GM23338 (cell line): ENCODE results near the gene HBA1. TPM values are rescaled to one million over a fixed set of nuclear protein-coding genes. Genes with fewer than 3 reads are reported as not detected.

Experiments
- ATAC-seq: fragments of 200-7000 bp; cut with Tn5 transposase; 3 replicates; pipeline ENCODE4 v1.9.1; 2020
- DNase-seq: peaks from one replicate; pipeline ENCODE4 v3.0.0-alpha.2; 2015; ENCODE audit warnings: low spot score
- H2AFZ ChIP-seq: fragments of 200-600 bp; sonication (generic); 2 replicates; pipeline ENCODE4 v1.8.0; 2016; ENCODE audit warnings: antibody characterized with exemption, mild to moderate bottlenecking, moderate library complexity
- H3F3A ChIP-seq: fragments of 200-600 bp; sonication (generic); replicated peaks from 2 replicates; pipeline ENCODE4 v1.8.0; 2017; ENCODE audit warnings: antibody characterized with exemption, mixed run types, low read depth
- H3K27ac ChIP-seq: fragments of 200-600 bp; sonication (generic); 2 replicates; pipeline ENCODE4 v1.6.1; 2016; ENCODE audit warnings: low read depth
- H3K27me3 ChIP-seq: fragments of 200-600 bp; sonication (generic); 2 replicates; pipeline ENCODE4 v1.8.0; 2016; ENCODE audit warnings: mild to moderate bottlenecking, mixed run types, moderate library complexity; ENCODE audit not compliant: insufficient read depth
- H3K36me3 ChIP-seq: fragments of 200-600 bp; sonication (generic); 2 replicates; pipeline ENCODE4 v1.8.0; 2016; ENCODE audit warnings: mild to moderate bottlenecking; ENCODE audit not compliant: insufficient read depth
- H3K4me1 ChIP-seq: fragments of 200-600 bp; sonication (generic); 2 replicates; pipeline ENCODE4 v1.8.0; 2016; ENCODE audit warnings: mild to moderate bottlenecking, moderate library complexity; ENCODE audit not compliant: insufficient read depth
- H3K4me2 ChIP-seq: fragments of 200-600 bp; sonication (generic); 2 replicates; pipeline ENCODE4 v1.7.1; 2017; ENCODE audit warnings: mixed run types
- H3K4me3 ChIP-seq: fragments of 200-600 bp; sonication (generic); 2 replicates; pipeline ENCODE4 v1.6.1; 2016; ENCODE audit warnings: mixed run types
- H3K79me2 ChIP-seq: fragments of 200-600 bp; sonication (generic); replicated peaks from 2 replicates; pipeline ENCODE4 v1.8.0; 2017; ENCODE audit warnings: mild to moderate bottlenecking; ENCODE audit not compliant: insufficient read depth
- H3K9me2 ChIP-seq: fragments of 200-600 bp; sonication (generic); 2 replicates; pipeline ENCODE4 v1.8.0; 2017; ENCODE audit not compliant: insufficient read depth
- H4K20me1 ChIP-seq: fragments of 200-600 bp; sonication (generic); replicated peaks from 2 replicates; pipeline ENCODE4 v1.8.0; 2017; ENCODE audit warnings: mild to moderate bottlenecking; ENCODE audit not compliant: insufficient read depth
- H3K27ac Mint-ChIP-seq: 2 replicates; pipeline ENCODE4 v1.8.0; 2020; ENCODE audit warnings: inconsistent platforms, mild to moderate bottlenecking, moderate library complexity, mixed read lengths
- H3K27me3 Mint-ChIP-seq: 3 replicates; pipeline ENCODE4 v1.8.0; 2022; ENCODE audit warnings: low read depth, mild to moderate bottlenecking, moderate library complexity, mixed read lengths, inconsistent platforms; ENCODE audit not compliant: insufficient read depth, poor library complexity
- H3K36me3 Mint-ChIP-seq: 3 replicates; pipeline ENCODE4 v1.8.0; 2021; ENCODE audit warnings: low read depth, mild to moderate bottlenecking, inconsistent platforms, moderate library complexity, mixed read lengths
- H3K4me1 Mint-ChIP-seq: 3 replicates; pipeline ENCODE4 v1.8.0; 2020; ENCODE audit warnings: mild to moderate bottlenecking, inconsistent platforms, mixed read lengths
- H3K4me3 Mint-ChIP-seq: 3 replicates; pipeline ENCODE4 v1.8.0; 2021; ENCODE audit warnings: moderate library complexity, mild to moderate bottlenecking, inconsistent platforms, mixed read lengths
- H3K9me3 Mint-ChIP-seq: 3 replicates; pipeline ENCODE4 v1.8.0; 2020; ENCODE audit warnings: moderate library complexity, mild to moderate bottlenecking, inconsistent platforms, mixed read lengths
- CREB1 ChIP-seq: fragments of 250-450 bp; sonication (Bioruptor Pico); IDR thresholded peaks from 2 replicates; pipeline ENCODE4 v1.5.0; 2020; ENCODE audit warnings: low read depth, mild to moderate bottlenecking, moderate library complexity
- EZH2 ChIP-seq: fragments of 200-600 bp; sonication (generic); IDR thresholded peaks from one replicate; pipeline ENCODE4 v1.8.0; 2017; ENCODE audit warnings: antibody characterized with exemption, mild to moderate bottlenecking, low read depth; ENCODE audit not compliant: unreplicated experiment
- EZH2phosphoT487 ChIP-seq: fragments of 200-600 bp; sonication (generic); IDR thresholded peaks from one replicate; pipeline ENCODE4 v1.8.1; 2018; ENCODE audit warnings: antibody characterized with exemption; ENCODE audit not compliant: unreplicated experiment
- JUNB ChIP-seq: IDR thresholded peaks from one replicate; pipeline ENCODE4 v1.6.1; 2016; ENCODE audit warnings: antibody characterized with exemption; ENCODE audit not compliant: unreplicated experiment
- NANOG ChIP-seq: IDR thresholded peaks from 2 replicates; pipeline ENCODE4 v1.6.1; 2016; ENCODE audit warnings: antibody characterized with exemption, borderline replicate concordance
- POLR2AphosphoS5 ChIP-seq: IDR thresholded peaks from 2 replicates; pipeline ENCODE4 v1.6.1; 2016; ENCODE audit warnings: antibody characterized with exemption, low read depth
- STAT1 ChIP-seq: IDR thresholded peaks from one replicate; pipeline ENCODE4 v1.6.1; 2016; ENCODE audit warnings: antibody characterized with exemption; ENCODE audit not compliant: unreplicated experiment
- ZNF114 ChIP-seq: fragments of 250-450 bp; sonication (Bioruptor Pico); IDR thresholded peaks from 2 replicates; pipeline ENCODE4 v1.5.0; 2020; ENCODE audit warnings: mild to moderate bottlenecking, moderate library complexity
- ZNF331 ChIP-seq: fragments of 250-450 bp; sonication (Bioruptor Pico); IDR thresholded peaks from 2 replicates; pipeline ENCODE4 v1.5.0; 2020; ENCODE audit warnings: low read depth, mild to moderate bottlenecking, moderate library complexity
- polyA plus RNA-seq: library from polyadenylated mRNA; unstranded; fragments of >200 nt; fragmentation: Nextera tagmentation; extraction: Ambion mirVana; gene quantifications from 2 replicates; pipeline ENCODE4 v1.2.1, GENCODE V29; 2016
- total RNA-seq: library from RNA; depleted of rRNA; stranded (reverse); fragments of >200 nt; shearing (Covaris generic); gene quantifications from 2 replicates; pipeline ENCODE4 v1.2.3, GENCODE V29; 2014
- TF ChIP-seq, protein P1 (sequence below): IDR thresholded peaks from 2 replicates; pipeline ENCODE4 v1.6.1; 2016; ENCODE audit warnings: antibody characterized with exemption
- TF ChIP-seq, protein P2 (sequence below), 2 experiments: fragments of 200-600 bp in 1 of 2; sonication (generic) in 1 of 2; conservative IDR thresholded peaks; 2 replicates each; pipeline versions ENCODE4 v1.5.1 to v1.6.1; 2016 to 2017; ENCODE audit warnings: antibody characterized with exemption in 2 of 2, low read depth in 2 of 2, mild to moderate bottlenecking in 2 of 2, moderate library complexity in 1 of 2
- TF ChIP-seq, protein P3 (sequence below): IDR thresholded peaks from one replicate; pipeline ENCODE4 v1.6.1; 2018; ENCODE audit warnings: antibody characterized with exemption; ENCODE audit not compliant: unreplicated experiment
- TF ChIP-seq, protein P4 (sequence below): fragments of 250-450 bp; sonication (Bioruptor Pico); IDR thresholded peaks from 2 replicates; pipeline ENCODE4 v1.5.0; 2020; ENCODE audit warnings: mild to moderate bottlenecking, moderate library complexity

Gene HBA1
- total and polyA plus RNA-seq, 2 experiments from 2014 or later: 6.7 TPM; not detected in 1

GRCh38 chr16:194516-194915 is 18.0 kb downstream of the HBA1 start:
- Histone ChIP-seq H3K27ac (no peak overlapping the region), H3K79me2 (peaks cover 16% of the 10 kb centered on the region; the same call in 1 of the 2 replicates), H3K36me3 (peaks cover 90% of the 10 kb centered on the region), H3K4me1 (no peaks in the 10 kb centered on the region), H3K9me2 (no peaks in the 10 kb centered on the region), H2AFZ (no peak overlapping the region), H3K4me2 (no peak overlapping the region), H3K27me3 (no peaks in the 10 kb centered on the region), H4K20me1 (peaks cover 17% of the 10 kb centered on the region), H3F3A (peaks cover 38% of the 10 kb centered on the region), H3K4me3 (no peak overlapping the region)
- Mint-ChIP-seq H3K9me3 (no peaks in the 10 kb centered on the region), H3K36me3 (peaks cover 93% of the 10 kb centered on the region), H3K4me3 (no peak overlapping the region), H3K27ac (no peak overlapping the region), H3K4me1 (no peaks in the 10 kb centered on the region), H3K27me3 (peaks cover 2% of the 10 kb centered on the region)
- no peak for DNase-seq
- TF ChIP-seq, protein P1, sequence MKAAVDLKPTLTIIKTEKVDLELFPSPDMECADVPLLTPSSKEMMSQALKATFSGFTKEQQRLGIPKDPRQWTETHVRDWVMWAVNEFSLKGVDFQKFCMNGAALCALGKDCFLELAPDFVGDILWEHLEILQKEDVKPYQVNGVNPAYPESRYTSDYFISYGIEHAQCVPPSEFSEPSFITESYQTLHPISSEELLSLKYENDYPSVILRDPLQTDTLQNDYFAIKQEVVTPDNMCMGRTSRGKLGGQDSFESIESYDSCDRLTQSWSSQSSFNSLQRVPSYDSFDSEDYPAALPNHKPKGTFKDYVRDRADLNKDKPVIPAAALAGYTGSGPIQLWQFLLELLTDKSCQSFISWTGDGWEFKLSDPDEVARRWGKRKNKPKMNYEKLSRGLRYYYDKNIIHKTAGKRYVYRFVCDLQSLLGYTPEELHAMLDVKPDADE: no peak
- TF ChIP-seq ZNF114 (CRISPR knock-in tag) (no peak), ZNF331 (CRISPR knock-in tag) (no peak), STAT1 (no peak), EZH2 (no peak), JUNB (no peak), CREB1 (no peak), POLR2AphosphoS5 (no peak), EZH2phosphoT487 (no peak), NANOG (no peak)
- TF ChIP-seq, protein P2, sequence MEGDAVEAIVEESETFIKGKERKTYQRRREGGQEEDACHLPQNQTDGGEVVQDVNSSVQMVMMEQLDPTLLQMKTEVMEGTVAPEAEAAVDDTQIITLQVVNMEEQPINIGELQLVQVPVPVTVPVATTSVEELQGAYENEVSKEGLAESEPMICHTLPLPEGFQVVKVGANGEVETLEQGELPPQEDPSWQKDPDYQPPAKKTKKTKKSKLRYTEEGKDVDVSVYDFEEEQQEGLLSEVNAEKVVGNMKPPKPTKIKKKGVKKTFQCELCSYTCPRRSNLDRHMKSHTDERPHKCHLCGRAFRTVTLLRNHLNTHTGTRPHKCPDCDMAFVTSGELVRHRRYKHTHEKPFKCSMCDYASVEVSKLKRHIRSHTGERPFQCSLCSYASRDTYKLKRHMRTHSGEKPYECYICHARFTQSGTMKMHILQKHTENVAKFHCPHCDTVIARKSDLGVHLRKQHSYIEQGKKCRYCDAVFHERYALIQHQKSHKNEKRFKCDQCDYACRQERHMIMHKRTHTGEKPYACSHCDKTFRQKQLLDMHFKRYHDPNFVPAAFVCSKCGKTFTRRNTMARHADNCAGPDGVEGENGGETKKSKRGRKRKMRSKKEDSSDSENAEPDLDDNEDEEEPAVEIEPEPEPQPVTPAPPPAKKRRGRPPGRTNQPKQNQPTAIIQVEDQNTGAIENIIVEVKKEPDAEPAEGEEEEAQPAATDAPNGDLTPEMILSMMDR (conservative IDR thresholded peaks at IDR 0.05; ENCODE audit: low read depth in 2 of 2): no peak
- TF ChIP-seq, protein P3, sequence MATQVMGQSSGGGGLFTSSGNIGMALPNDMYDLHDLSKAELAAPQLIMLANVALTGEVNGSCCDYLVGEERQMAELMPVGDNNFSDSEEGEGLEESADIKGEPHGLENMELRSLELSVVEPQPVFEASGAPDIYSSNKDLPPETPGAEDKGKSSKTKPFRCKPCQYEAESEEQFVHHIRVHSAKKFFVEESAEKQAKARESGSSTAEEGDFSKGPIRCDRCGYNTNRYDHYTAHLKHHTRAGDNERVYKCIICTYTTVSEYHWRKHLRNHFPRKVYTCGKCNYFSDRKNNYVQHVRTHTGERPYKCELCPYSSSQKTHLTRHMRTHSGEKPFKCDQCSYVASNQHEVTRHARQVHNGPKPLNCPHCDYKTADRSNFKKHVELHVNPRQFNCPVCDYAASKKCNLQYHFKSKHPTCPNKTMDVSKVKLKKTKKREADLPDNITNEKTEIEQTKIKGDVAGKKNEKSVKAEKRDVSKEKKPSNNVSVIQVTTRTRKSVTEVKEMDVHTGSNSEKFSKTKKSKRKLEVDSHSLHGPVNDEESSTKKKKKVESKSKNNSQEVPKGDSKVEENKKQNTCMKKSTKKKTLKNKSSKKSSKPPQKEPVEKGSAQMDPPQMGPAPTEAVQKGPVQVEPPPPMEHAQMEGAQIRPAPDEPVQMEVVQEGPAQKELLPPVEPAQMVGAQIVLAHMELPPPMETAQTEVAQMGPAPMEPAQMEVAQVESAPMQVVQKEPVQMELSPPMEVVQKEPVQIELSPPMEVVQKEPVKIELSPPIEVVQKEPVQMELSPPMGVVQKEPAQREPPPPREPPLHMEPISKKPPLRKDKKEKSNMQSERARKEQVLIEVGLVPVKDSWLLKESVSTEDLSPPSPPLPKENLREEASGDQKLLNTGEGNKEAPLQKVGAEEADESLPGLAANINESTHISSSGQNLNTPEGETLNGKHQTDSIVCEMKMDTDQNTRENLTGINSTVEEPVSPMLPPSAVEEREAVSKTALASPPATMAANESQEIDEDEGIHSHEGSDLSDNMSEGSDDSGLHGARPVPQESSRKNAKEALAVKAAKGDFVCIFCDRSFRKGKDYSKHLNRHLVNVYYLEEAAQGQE: no peak
- TF ChIP-seq, protein P4, sequence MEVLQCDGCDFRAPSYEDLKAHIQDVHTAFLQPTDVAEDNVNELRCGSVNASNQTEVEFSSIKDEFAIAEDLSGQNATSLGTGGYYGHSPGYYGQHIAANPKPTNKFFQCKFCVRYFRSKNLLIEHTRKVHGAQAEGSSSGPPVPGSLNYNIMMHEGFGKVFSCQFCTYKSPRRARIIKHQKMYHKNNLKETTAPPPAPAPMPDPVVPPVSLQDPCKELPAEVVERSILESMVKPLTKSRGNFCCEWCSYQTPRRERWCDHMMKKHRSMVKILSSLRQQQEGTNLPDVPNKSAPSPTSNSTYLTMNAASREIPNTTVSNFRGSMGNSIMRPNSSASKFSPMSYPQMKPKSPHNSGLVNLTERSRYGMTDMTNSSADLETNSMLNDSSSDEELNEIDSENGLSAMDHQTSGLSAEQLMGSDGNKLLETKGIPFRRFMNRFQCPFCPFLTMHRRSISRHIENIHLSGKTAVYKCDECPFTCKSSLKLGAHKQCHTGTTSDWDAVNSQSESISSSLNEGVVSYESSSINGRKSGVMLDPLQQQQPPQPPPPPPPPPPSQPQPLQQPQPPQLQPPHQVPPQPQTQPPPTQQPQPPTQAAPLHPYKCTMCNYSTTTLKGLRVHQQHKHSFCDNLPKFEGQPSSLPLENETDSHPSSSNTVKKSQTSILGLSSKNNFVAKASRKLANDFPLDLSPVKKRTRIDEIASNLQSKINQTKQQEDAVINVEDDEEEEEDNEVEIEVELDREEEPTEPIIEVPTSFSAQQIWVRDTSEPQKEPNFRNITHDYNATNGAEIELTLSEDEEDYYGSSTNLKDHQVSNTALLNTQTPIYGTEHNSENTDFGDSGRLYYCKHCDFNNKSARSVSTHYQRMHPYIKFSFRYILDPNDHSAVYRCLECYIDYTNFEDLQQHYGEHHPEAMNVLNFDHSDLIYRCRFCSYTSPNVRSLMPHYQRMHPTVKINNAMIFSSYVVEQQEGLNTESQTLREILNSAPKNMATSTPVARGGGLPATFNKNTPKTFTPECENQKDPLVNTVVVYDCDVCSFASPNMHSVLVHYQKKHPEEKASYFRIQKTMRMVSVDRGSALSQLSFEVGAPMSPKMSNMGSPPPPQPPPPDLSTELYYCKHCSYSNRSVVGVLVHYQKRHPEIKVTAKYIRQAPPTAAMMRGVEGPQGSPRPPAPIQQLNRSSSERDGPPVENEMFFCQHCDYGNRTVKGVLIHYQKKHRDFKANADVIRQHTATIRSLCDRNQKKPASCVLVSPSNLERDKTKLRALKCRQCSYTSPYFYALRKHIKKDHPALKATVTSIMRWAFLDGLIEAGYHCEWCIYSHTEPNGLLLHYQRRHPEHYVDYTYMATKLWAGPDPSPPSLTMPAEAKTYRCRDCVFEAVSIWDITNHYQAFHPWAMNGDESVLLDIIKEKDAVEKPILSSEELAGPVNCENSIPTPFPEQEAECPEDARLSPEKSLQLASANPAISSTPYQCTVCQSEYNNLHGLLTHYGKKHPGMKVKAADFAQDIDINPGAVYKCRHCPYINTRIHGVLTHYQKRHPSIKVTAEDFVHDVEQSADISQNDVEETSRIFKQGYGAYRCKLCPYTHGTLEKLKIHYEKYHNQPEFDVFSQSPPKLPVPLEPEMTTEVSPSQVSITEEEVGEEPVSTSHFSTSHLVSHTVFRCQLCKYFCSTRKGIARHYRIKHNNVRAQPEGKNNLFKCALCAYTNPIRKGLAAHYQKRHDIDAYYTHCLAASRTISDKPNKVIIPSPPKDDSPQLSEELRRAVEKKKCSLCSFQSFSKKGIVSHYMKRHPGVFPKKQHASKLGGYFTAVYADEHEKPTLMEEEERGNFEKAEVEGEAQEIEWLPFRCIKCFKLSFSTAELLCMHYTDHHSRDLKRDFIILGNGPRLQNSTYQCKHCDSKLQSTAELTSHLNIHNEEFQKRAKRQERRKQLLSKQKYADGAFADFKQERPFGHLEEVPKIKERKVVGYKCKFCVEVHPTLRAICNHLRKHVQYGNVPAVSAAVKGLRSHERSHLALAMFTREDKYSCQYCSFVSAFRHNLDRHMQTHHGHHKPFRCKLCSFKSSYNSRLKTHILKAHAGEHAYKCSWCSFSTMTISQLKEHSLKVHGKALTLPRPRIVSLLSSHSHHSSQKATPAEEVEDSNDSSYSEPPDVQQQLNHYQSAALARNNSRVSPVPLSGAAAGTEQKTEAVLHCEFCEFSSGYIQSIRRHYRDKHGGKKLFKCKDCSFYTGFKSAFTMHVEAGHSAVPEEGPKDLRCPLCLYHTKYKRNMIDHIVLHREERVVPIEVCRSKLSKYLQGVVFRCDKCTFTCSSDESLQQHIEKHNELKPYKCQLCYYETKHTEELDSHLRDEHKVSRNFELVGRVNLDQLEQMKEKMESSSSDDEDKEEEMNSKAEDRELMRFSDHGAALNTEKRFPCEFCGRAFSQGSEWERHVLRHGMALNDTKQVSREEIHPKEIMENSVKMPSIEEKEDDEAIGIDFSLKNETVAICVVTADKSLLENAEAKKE (CRISPR knock-in tag): no peak
- no peak for ATAC-seq
